Panc1 (cell line): ENCODE data around the gene SGCB. TPM values are rescaled to one million over a fixed set of nuclear protein-coding genes. Genes with fewer than 3 reads are reported as not detected.

Experiments used
- ATAC-seq: fragments of 200-7000 bp; cut with Tn5 transposase; 2 replicates; pipeline ENCODE4 v1.9.1; 2020; ENCODE audit warnings: mild to moderate bottlenecking, moderate library complexity
- BruUV-seq: library from RNA; stranded (reverse); fragments of 400-500 nt; replicated peaks from 2 replicates; lab custom pipeline; 2021; lab: Mats Ljungman, UMichigan
- CTCF ChIA-PET: fragments of 300-600 bp; sonication (Branson Sonifier 250); formaldehyde crosslinking; loops from one replicate; lab custom pipeline; 2022; ENCODE audit warnings: antibody characterized with exemption; lab: Charles Lee
- POLR2A ChIA-PET: fragments of 300-600 bp; sonication (Branson Sonifier 250); formaldehyde crosslinking; loops from one replicate; lab custom pipeline; 2022; ENCODE audit warnings: antibody characterized with exemption; lab: Charles Lee
- DNase-seq: peaks from one replicate; pipeline ENCODE4 v3.0.0-alpha.2; 2010; ENCODE audit warnings: low read depth, low spot score
- H3K27ac ChIP-seq: 2 replicates; pipeline ENCODE4 v1.5.1; 2011; ENCODE audit warnings: mild to moderate bottlenecking, low read length, inconsistent platforms
- H3K27me3 ChIP-seq: fragments of 200-500 bp; sonication (Bioruptor generic); 2 replicates; pipeline ENCODE4 v1.6.0; 2014; ENCODE audit warnings: low read length, inconsistent platforms; ENCODE audit not compliant: control insufficient read depth, insufficient read depth
- H3K36me3 ChIP-seq: fragments of 200-500 bp; sonication (Bioruptor generic); 2 replicates; pipeline ENCODE4 v1.5.1; 2014; ENCODE audit warnings: inconsistent platforms, mild to moderate bottlenecking, low read length, moderate library complexity; ENCODE audit not compliant: control insufficient read depth, insufficient read depth
- H3K4me1 ChIP-seq: 2 replicates; pipeline ENCODE4 v1.5.1; 2011; ENCODE audit warnings: inconsistent platforms, mild to moderate bottlenecking, low read length, moderate library complexity; ENCODE audit not compliant: control insufficient read depth, insufficient read depth
- H3K4me3 ChIP-seq, 2 experiments: 2 replicates each; pipeline ENCODE4 v1.5.1; 2011 to 2012; ENCODE audit warnings: low read depth in 2 of 2, low read length in 2 of 2, mild to moderate bottlenecking in 2 of 2, inconsistent platforms in 1 of 2, moderate library complexity in 1 of 2
- H3K9me3 ChIP-seq: fragments of 200-500 bp; sonication (Bioruptor generic); 2 replicates; pipeline ENCODE4 v1.5.1; 2014; ENCODE audit warnings: low read depth, mild to moderate bottlenecking, inconsistent platforms, low read length, moderate library complexity; ENCODE audit not compliant: control insufficient read depth, insufficient read depth
- POLR2AphosphoS5 ChIP-seq: IDR thresholded peaks from 2 replicates; pipeline ENCODE4 v1.6.1; 2012; ENCODE audit warnings: mild to moderate bottlenecking, low read depth, low read length, moderate library complexity
- SIN3A ChIP-seq: IDR thresholded peaks from 2 replicates; pipeline ENCODE4 v1.6.1; 2012; ENCODE audit warnings: low read depth, mild to moderate bottlenecking, low read length, moderate library complexity, borderline replicate concordance; ENCODE audit not compliant: insufficient read depth
- TCF7L2 ChIP-seq: IDR thresholded peaks from 2 replicates; pipeline ENCODE4 v1.6.1; 2011; ENCODE audit warnings: mild to moderate bottlenecking, low read depth, low read length, inconsistent platforms
- in situ Hi-C: cut with HindIII; loops from 2 replicates; pipeline ENCODE4 v1.10.0; 2016; ENCODE audit warnings: low sequenced_read_pairs, low pct_unique_long_range_greater_than_20kb
- intact Hi-C: fragments of 100-400 bp; cut with micrococcal nuclease; formaldehyde crosslinking; loops from one replicate; pipeline ENCODE4 v1.10.0; 2022; ENCODE audit not compliant: unreplicated experiment
- total RNA-seq: library from RNA; stranded (reverse); gene quantifications from one replicate; pipeline ENCODE4 v1.2.1, GENCODE V29; 2021; ENCODE audit not compliant: unreplicated experiment
- TF ChIP-seq, protein P1 (sequence below): fragments of 450-650 bp; IDR thresholded peaks from 2 replicates; pipeline ENCODE4 v1.5.1; 2017; ENCODE audit warnings: mild to moderate bottlenecking
- TF ChIP-seq, protein P2 (sequence below), 2 experiments: IDR thresholded peaks; 2 replicates each; pipeline ENCODE4 v1.6.1; 2011 to 2012; ENCODE audit warnings: low read depth in 2 of 2, control low read depth in 1 of 2, low read length in 1 of 2, mild to moderate bottlenecking in 1 of 2, moderate library complexity in 1 of 2; ENCODE audit not compliant: insufficient read depth in 1 of 2

Gene SGCB
- total RNA-seq, 1 experiment from 2014 or later, result 27.6 TPM

DNA sequence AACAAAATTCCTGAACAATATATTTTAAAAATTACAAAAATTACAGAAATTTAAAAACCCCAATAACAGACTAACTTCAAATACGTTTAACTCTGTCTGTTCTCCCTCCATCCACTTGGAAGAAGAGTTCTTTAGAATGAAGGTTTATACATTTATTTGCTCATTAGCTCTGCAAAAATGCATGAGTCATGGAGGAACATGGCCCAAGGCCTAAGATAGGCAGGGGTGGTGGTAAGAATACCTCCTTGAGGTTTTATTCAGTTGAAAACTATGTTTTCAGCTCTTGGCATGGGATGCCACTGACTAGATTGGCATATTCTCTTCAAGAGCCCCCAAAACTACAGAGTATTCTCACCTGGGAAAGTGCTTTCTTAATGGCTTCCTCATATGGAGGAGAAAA is 9.1 kb downstream of the SGCB start:
- DNase-seq, result no peak
- ChIA-PET CTCF (no interaction called here), POLR2A (no interaction called here)
- Histone ChIP-seq H3K27ac (no peak overlapping the region), H3K9me3 (no peaks in the 10 kb centered on the region), H3K4me1 (no peaks in the 10 kb centered on the region; the same call in 1 of the 2 replicates), H3K36me3 (no peaks in the 10 kb centered on the region; the same call in 1 of the 2 replicates), H3K27me3 (no peaks in the 10 kb centered on the region), H3K4me3 (no peak overlapping the region)
- TF ChIP-seq SIN3A, result no peak
- TF ChIP-seq, protein P1, sequence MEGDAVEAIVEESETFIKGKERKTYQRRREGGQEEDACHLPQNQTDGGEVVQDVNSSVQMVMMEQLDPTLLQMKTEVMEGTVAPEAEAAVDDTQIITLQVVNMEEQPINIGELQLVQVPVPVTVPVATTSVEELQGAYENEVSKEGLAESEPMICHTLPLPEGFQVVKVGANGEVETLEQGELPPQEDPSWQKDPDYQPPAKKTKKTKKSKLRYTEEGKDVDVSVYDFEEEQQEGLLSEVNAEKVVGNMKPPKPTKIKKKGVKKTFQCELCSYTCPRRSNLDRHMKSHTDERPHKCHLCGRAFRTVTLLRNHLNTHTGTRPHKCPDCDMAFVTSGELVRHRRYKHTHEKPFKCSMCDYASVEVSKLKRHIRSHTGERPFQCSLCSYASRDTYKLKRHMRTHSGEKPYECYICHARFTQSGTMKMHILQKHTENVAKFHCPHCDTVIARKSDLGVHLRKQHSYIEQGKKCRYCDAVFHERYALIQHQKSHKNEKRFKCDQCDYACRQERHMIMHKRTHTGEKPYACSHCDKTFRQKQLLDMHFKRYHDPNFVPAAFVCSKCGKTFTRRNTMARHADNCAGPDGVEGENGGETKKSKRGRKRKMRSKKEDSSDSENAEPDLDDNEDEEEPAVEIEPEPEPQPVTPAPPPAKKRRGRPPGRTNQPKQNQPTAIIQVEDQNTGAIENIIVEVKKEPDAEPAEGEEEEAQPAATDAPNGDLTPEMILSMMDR, result no peak
- TF ChIP-seq POLR2AphosphoS5, result no peak
- TF ChIP-seq, protein P2, sequence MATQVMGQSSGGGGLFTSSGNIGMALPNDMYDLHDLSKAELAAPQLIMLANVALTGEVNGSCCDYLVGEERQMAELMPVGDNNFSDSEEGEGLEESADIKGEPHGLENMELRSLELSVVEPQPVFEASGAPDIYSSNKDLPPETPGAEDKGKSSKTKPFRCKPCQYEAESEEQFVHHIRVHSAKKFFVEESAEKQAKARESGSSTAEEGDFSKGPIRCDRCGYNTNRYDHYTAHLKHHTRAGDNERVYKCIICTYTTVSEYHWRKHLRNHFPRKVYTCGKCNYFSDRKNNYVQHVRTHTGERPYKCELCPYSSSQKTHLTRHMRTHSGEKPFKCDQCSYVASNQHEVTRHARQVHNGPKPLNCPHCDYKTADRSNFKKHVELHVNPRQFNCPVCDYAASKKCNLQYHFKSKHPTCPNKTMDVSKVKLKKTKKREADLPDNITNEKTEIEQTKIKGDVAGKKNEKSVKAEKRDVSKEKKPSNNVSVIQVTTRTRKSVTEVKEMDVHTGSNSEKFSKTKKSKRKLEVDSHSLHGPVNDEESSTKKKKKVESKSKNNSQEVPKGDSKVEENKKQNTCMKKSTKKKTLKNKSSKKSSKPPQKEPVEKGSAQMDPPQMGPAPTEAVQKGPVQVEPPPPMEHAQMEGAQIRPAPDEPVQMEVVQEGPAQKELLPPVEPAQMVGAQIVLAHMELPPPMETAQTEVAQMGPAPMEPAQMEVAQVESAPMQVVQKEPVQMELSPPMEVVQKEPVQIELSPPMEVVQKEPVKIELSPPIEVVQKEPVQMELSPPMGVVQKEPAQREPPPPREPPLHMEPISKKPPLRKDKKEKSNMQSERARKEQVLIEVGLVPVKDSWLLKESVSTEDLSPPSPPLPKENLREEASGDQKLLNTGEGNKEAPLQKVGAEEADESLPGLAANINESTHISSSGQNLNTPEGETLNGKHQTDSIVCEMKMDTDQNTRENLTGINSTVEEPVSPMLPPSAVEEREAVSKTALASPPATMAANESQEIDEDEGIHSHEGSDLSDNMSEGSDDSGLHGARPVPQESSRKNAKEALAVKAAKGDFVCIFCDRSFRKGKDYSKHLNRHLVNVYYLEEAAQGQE (IDR thresholded peaks at IDR 0.05; ENCODE audit: insufficient read depth in 1 of 2, low read depth in 2 of 2, low read length in 1 of 2), result no peak
- no peak for TF ChIP-seq TCF7L2
- ATAC-seq, result no peak
- intact Hi-C loops, result no loop called here
- no TSS peak for BruUV-seq
- in situ Hi-C loops, result no loop called here

DNA sequence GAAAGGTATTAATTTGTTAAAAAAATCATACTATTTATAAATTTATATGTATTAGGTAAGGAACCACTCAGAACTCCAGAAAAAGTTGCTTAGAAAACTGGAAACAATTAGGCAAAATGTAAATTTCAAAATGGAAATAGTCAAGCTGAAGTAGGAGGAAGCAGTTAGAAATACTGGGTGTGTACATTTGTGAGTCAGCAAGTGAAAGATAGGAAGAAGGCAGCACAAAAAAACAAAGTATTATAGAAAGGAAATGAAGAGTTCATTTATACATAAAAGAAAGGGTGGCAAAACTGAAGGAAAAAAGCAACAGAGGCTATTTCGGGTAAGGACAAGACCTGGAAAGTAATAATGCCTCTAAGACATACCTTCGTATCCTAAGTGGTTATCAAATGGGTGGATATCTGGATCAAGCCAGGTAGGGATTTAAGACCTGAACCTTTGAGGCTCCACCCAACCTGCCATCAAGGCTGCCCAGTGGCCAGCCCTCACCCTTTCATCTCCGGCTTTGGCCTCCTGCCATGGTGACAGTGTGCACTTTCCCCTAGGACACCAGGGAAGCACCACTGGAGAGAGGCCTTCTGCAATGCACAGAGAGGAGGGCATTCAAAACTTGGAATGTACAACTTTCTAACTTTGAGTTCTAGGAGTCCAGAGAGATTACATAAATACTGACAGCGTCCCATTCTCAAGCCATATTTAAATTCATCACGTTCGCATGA is 18.0 kb downstream of the SGCB start, which contains the start of gene LRRC66:
Gene LRRC66, minus strand, starts transcription at position 428 of the 722 bp plus-strand sequence. CDS start 2,750 bp downstream, outside the sequence.
- Histone ChIP-seq H3K4me1 (no peaks in the 10 kb centered on the region), H3K4me3 (no peak within 1 kb of the TSS), H3K27ac (no peak within 1 kb of the TSS), H3K27me3 (no peaks in the 10 kb centered on the region), H3K36me3 (peaks cover 4% of the 10 kb centered on the region), H3K9me3 (no peaks in the 10 kb centered on the region)
- intact Hi-C loops, result loop anchor here (5.0 kb wide), 1 partner anchor 123 kb away; no protein-coding TSS in a partner anchor
- DNase-seq (no peak), ATAC-seq (no peak)
- ChIA-PET POLR2A (no interaction called here), CTCF (no interaction called here)
- no TSS peak for BruUV-seq
- in situ Hi-C loops, result no loop called here
- TF ChIP-seq, protein P1, result no peak
- TF ChIP-seq POLR2AphosphoS5 (no peak), SIN3A (no peak), TCF7L2 (no peak)
- TF ChIP-seq, protein P2 (IDR thresholded peaks at IDR 0.05; ENCODE audit: insufficient read depth in 1 of 2, low read depth in 2 of 2, low read length in 1 of 2), result no peak
